NCI-H345 treated with DMSO at 0.1 percent for 48 hours (cell line): ENCODE results near the gene SLC6A1.
"Not testable (repeated sequence)": the region's sequence is repeated elsewhere in the genome, so short reads cannot be mapped to it uniquely, and the experiment has no call there.

Experiments used
- DNase-seq: peaks from one replicate; lab custom pipeline; 2025; ENCODE audit not compliant: unreplicated experiment; lab: John Stamatoyannopoulos, UW

SLC6A1 gene

GRCh38 chr3:11057655-11058054, 65.1 kb downstream of the SLC6A1 start:
- DNase-seq, result no peak

DNA sequence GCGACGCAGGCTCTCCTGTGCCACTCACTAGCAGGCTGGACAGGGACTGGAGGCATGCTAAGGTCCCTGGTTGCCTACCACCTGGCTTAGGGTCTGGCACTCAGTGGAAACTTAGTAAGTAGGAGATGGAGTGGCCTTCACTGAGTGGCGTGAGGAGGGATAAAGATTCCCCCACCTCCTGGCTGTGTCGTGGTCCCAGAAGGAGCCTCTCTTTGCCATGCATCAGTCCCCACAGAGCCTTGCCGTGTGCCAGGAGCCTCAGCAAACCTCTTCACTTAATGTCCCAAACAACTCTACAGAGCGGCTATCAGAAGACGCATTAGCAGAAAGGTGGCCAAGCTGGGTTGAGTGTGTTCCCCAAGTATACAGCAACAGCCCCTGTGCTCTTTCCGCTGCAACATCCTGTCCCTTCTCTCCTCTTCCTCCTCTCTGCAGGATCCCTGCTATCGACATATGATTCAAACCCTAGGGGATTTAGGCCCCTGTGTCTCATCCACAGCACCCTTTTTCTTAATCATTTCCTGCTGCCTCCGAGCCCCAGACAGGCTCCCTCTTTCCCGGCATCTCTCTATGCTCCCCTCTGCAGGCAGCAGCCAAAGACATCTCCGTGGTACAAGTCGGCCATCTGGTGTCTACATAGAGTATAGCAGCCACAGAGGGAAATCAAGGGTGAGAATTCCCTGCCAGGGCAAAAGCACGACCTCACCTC, 66.7 kb downstream of the SLC6A1 start:
- peak; percentile 34 for DNase-seq

- DNase-seq, result no peak
Observed at GRCh38 chr3:11059799-11060115, 67.2 kb downstream of the SLC6A1 start.

- peak; percentile 9 for DNase-seq
Observed at GRCh38 chr3:11060500-11061251, 68.1 kb downstream of the SLC6A1 start.

DNA sequence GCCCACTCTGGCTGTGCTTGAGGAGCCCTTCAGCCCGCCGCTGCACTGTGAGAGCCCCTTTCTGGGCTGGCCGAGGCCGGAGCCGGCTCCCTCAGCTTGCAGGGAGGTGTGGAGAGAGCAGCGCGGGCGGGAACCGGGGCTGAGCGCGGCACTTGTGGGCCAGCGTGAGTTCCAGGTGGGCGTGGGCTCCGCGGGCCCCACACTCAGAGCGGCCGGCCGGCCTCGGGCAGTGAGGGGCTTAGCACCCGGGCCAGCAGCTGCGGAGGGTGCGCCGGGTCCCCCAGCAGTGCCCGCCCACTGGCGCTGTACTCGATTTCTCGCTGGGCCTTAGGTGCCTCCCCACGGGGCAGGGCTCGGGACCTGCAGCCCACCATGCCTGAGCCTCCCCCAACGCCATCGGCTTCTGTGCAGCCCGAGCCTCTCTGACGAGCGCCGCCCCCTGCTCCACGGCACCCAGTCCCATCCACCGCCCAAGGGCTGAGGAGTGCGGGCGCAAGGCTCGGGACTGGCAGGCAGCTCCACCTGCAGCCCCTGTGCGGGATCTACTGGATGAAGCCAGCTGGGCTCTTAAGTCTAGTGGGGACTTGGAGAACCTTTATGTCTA, 68.8 kb downstream of the SLC6A1 start:
- not testable (repeated sequence) for DNase-seq

GRCh38 chr3:11062704-11063103, 70.2 kb downstream of the SLC6A1 start:
- DNase-seq, result no peak

- no peak for DNase-seq
Observed at GRCh38 chr3:11071096-11071755, 78.7 kb downstream of the SLC6A1 start.

DNA sequence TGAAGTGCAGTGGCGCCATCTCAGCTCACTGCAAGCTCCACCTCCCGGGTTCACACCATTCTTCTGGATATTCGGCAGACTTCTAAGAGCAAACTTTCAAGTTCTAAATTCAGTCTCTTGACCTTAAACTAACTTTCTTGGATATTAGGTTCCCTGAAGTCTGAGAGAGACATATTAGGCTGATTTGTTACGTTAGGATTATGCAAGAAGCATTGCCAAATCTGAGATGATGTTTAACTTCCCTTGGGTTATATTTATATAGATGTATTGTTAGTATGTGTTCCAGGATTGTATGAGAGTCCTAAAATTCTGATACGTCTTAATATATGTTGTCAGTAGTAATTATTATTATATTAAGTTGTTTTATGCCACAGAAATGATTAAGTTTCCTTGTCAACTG, 80.1 kb downstream of the SLC6A1 start:
- no peak for DNase-seq

- no peak for DNase-seq
Observed at GRCh38 chr3:11074011-11074410, 81.5 kb downstream of the SLC6A1 start.

- no peak for DNase-seq
Observed at GRCh38 chr3:11074451-11074850, 81.9 kb downstream of the SLC6A1 start.

DNA sequence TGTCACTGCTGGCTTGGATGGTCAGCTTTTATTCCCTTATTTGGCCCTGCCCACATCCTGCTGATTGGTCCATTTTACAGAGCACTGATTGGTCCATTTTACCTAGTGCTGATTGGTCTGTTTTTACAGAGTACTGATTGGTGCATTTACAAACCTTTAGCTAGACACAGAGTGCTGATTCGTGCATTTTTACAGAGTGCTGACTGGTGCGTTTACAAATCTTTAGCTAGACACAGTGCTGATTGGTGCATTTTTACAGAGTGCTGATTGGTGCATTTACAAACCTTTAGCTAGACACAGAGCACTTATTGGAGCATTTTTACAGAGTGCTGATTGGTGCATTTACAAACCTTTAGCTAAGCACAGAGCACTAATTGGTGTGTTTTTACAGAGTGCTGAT, 82.6 kb downstream of the SLC6A1 start:
- not testable (repeated sequence) for DNase-seq

DNA sequence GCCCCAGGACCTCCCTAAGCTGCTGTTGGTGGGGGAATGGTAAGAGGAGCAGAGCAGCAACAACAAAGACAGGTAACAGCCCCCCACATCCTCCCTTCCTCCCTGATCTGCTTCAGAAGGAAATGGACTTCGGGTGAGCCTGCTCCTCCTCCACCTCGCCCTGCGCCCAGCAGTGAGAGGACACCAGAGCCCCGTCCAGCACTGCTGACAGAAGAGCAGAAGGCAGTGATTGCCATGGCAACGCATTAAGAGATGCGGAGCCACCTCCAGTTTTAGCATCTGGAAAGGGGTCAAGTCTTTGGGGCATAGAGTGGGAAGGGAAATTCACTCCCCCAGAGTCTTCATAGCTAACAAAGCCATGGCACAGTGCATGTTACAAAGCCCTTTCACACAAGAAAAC, 84.2 kb downstream of the SLC6A1 start:
- DNase-seq, result no peak

- DNase-seq, result no peak
Observed at GRCh38 chr3:11077466-11077865, 84.9 kb downstream of the SLC6A1 start.

- DNase-seq, result no peak
Observed at GRCh38 chr3:11078826-11079515, 86.4 kb downstream of the SLC6A1 start.

DNA sequence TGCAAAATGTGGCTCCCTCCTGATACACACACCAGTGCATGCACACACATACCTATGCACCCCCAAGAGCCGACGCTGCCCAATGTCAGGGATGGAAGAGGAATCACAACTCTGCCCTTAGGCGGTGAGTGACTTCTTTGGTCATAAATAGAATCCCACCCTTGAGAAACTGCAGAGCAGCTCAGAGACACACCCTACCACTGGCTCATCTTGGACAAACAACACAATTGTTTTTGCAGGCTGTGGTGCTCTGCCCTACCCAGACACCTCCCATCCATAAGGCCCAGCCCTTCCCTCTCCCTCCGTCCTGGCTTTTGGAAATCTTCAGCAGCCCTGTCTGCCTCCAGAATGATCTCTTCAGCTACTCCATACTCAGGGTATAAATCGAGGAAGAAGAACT, 87.9 kb downstream of the SLC6A1 start:
- DNase-seq, result no peak

GRCh38 chr3:11084098-11084497, 91.5 kb downstream of the SLC6A1 start:
- no peak for DNase-seq

DNA sequence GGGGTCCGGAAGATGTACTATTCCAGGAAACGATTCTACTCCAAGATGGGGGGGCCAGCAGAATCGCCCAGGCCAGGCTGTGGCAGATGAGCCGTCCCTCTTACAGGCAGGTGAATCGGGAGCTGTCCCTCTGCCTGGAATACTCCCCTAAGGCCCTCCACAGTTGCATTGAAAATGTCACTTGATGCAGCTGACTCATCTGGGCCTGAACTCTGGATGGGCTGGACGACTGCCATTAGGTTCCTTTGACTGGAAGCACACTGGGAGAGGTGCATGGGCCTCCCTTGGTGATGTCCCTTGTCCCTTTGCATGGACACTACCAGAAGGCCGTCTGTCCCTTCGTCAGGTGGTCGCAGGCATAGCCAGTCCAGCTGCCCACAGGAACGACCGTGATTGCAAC, 92.1 kb downstream of the SLC6A1 start:
- DNase-seq, result no peak

- DNase-seq, result no peak
Observed at GRCh38 chr3:11085093-11085840, 92.7 kb downstream of the SLC6A1 start.

DNA sequence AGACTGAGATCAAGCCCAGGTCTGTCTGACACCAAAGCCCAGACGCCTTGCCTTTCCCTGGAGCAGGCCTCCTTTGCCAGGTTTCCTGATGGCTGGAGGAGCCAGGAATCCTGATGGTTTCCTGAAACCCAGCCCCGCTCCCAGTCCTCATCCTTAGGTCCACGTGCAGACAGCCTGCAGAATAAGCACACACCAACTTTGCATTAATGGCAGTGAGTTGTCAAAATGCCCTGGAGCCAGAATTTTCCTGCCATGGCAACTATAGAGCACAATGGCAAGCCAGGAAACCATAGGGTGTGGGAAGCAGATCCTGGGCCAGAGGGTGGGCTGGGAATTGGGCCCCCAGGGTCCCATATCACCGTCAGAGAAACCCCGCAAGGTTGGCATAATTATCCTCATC, 94.3 kb downstream of the SLC6A1 start:
- no peak for DNase-seq

GRCh38 chr3:11088066-11088465, 95.5 kb downstream of the SLC6A1 start:
- no peak for DNase-seq

DNA sequence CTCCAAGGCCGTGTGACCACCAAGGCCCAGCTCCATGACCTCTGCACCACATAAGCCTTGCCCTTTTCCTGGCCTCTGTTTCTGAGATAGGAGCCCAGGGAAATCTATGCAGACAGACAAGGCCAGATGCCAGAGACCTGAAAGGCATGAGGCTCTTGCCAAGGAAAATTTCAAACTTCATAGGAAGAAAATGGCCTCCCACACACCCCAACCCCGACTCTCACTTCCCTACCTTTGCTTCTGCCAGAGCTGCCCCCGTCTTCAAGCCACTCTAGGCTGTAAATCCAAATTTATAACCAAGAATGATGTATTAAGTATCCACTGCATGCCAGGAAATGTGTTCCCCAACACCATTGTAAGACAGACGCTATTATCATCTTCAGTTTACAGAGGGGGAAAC, 96.3 kb downstream of the SLC6A1 start:
- no peak for DNase-seq
